ENCODE results near the gene HPSE.
"Not testable (repeated sequence)": the region's sequence is repeated elsewhere in the genome, so short reads cannot be mapped to it uniquely, and the experiment has no call there.

GRCh38 chr4:83288381-83288780 lies 46.3 kb downstream of the HPSE start:
- not testable (repeated sequence) for TF ChIP-seq ZNF232 (CRISPR knock-in tag; IDR thresholded peaks at IDR 0.05; ENCODE audit: borderline replicate concordance); TRAFD1 (CRISPR knock-in tag; IDR thresholded peaks at IDR 0.05; ENCODE audit: borderline replicate concordance); HOXA7 (CRISPR knock-in tag; IDR thresholded peaks at IDR 0.05); MXI1 (IDR thresholded peaks at IDR 0.05; ENCODE audit: borderline replicate concordance, low read depth, low read length)
- TF ChIP-seq, protein P1, sequence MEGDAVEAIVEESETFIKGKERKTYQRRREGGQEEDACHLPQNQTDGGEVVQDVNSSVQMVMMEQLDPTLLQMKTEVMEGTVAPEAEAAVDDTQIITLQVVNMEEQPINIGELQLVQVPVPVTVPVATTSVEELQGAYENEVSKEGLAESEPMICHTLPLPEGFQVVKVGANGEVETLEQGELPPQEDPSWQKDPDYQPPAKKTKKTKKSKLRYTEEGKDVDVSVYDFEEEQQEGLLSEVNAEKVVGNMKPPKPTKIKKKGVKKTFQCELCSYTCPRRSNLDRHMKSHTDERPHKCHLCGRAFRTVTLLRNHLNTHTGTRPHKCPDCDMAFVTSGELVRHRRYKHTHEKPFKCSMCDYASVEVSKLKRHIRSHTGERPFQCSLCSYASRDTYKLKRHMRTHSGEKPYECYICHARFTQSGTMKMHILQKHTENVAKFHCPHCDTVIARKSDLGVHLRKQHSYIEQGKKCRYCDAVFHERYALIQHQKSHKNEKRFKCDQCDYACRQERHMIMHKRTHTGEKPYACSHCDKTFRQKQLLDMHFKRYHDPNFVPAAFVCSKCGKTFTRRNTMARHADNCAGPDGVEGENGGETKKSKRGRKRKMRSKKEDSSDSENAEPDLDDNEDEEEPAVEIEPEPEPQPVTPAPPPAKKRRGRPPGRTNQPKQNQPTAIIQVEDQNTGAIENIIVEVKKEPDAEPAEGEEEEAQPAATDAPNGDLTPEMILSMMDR (CRISPR knock-in tag; IDR thresholded peaks at IDR 0.05) = not testable (repeated sequence)

Measured in HepG2 (cell line).